Smooth muscle cell (in vitro differentiated cells): ENCODE results near the gene DYSF. TPM values are rescaled to one million over a fixed set of nuclear protein-coding genes. Genes with fewer than 3 reads are reported as not detected.
A peak's percentile ranks its signal among the peaks of the same experiment; 100 is the strongest.

Source experiments
- DNase-seq: peaks from one replicate; lab custom pipeline; 2025; ENCODE audit not compliant: unreplicated experiment; lab: John Stamatoyannopoulos, UW
- H2AFZ ChIP-seq: fragments of 200-600 bp; sonication (generic); 2 replicates; pipeline ENCODE4 v1.6.0; 2016; ENCODE audit warnings: antibody characterized with exemption, low read depth, mild to moderate bottlenecking
- H3F3A ChIP-seq: fragments of 200-600 bp; sonication (generic); 2 replicates; pipeline ENCODE4 v1.6.0; 2017; ENCODE audit warnings: antibody characterized with exemption, low read depth
- H3K27ac ChIP-seq: fragments of 200-600 bp; sonication (generic); 2 replicates; pipeline ENCODE4 v1.5.1; 2016; ENCODE audit warnings: low read depth, mild to moderate bottlenecking
- H3K27me3 ChIP-seq: fragments of 200-600 bp; sonication (generic); 2 replicates; pipeline ENCODE4 v1.6.1; 2016; ENCODE audit warnings: low read depth, mild to moderate bottlenecking
- H3K36me3 ChIP-seq: fragments of 200-600 bp; sonication (generic); 2 replicates; pipeline ENCODE4 v1.5.1; 2016; ENCODE audit warnings: low read depth
- H3K4me1 ChIP-seq: fragments of 200-600 bp; sonication (generic); 2 replicates; pipeline ENCODE4 v1.5.1; 2016; ENCODE audit warnings: low read depth
- H3K4me2 ChIP-seq: fragments of 200-600 bp; sonication (generic); 2 replicates; pipeline ENCODE4 v1.6.0; 2016; ENCODE audit warnings: mild to moderate bottlenecking
- H3K4me3 ChIP-seq: fragments of 200-600 bp; sonication (generic); 2 replicates; pipeline ENCODE4 v1.5.1; 2016; ENCODE audit warnings: mild to moderate bottlenecking
- H3K79me2 ChIP-seq: fragments of 200-600 bp; sonication (generic); 2 replicates; pipeline ENCODE4 v1.6.0; 2016; ENCODE audit warnings: low read depth, mild to moderate bottlenecking
- H3K9ac ChIP-seq: fragments of 200-600 bp; sonication (generic); 2 replicates; pipeline ENCODE4 v1.6.0; 2016; ENCODE audit warnings: low read depth
- H3K9me3 ChIP-seq: fragments of 200-600 bp; sonication (generic); replicated peaks from 2 replicates; pipeline ENCODE4 v1.5.1; 2016; ENCODE audit warnings: low read depth
- H4K20me1 ChIP-seq: fragments of 200-600 bp; sonication (generic); 2 replicates; pipeline ENCODE4 v1.6.0; 2016; ENCODE audit warnings: low read depth
- WGBS: methylation state at CpG from one replicate; pipeline ENCODE4 v1.1.7; 2016; ENCODE audit warnings: low lambda C conversion rate; 5-methylcytosine and 5-hydroxymethylcytosine counted together
- polyA plus RNA-seq: library from polyadenylated mRNA; unstranded; fragments of >200 nt; fragmentation: Nextera tagmentation; extraction: Ambion mirVana; gene quantifications from 2 replicates; pipeline ENCODE4 v1.2.1, GENCODE V29; 2016
- total RNA-seq: library from RNA; depleted of rRNA; stranded (reverse); fragments of >200 nt; gene quantifications from 2 replicates; pipeline ENCODE4 v1.2.3, GENCODE V29; 2014
- TF ChIP-seq, protein P1 (sequence below): fragments of 200-600 bp; sonication (generic); IDR thresholded peaks from 2 replicates; pipeline ENCODE4 v1.5.1; 2017; ENCODE audit warnings: borderline replicate concordance, mild to moderate bottlenecking, antibody characterized with exemption; ENCODE audit not compliant: insufficient read depth, poor library complexity, severe bottlenecking

Gene DYSF
- total and polyA plus RNA-seq, 2 experiments from 2014 or later: 0.64 to 1.6 TPM

- H3K27me3 ChIP-seq: no peaks in the 10 kb centered on the region
- no peak overlapping the region for H2AFZ ChIP-seq
- no peaks in the 10 kb centered on the region for H3K36me3 ChIP-seq
- H3K27ac ChIP-seq: no peak overlapping the region
- H3F3A ChIP-seq: no peaks in the 10 kb centered on the region
- no peak overlapping the region for H3K4me2 ChIP-seq
- H3K79me2 ChIP-seq: no peaks in the 10 kb centered on the region
- no peaks in the 10 kb centered on the region for H4K20me1 ChIP-seq
- H3K4me1 ChIP-seq: peaks cover under 1% of the 10 kb centered on the region
- no peaks in the 10 kb centered on the region for H3K9me3 ChIP-seq
- H3K9ac ChIP-seq: no peak overlapping the region
- WGBS: 94% methylated on average over 6 of the region's 6 CpGs
- no peak overlapping the region for H3K4me3 ChIP-seq
- no peak for DNase-seq
- TF ChIP-seq, protein P1, sequence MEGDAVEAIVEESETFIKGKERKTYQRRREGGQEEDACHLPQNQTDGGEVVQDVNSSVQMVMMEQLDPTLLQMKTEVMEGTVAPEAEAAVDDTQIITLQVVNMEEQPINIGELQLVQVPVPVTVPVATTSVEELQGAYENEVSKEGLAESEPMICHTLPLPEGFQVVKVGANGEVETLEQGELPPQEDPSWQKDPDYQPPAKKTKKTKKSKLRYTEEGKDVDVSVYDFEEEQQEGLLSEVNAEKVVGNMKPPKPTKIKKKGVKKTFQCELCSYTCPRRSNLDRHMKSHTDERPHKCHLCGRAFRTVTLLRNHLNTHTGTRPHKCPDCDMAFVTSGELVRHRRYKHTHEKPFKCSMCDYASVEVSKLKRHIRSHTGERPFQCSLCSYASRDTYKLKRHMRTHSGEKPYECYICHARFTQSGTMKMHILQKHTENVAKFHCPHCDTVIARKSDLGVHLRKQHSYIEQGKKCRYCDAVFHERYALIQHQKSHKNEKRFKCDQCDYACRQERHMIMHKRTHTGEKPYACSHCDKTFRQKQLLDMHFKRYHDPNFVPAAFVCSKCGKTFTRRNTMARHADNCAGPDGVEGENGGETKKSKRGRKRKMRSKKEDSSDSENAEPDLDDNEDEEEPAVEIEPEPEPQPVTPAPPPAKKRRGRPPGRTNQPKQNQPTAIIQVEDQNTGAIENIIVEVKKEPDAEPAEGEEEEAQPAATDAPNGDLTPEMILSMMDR: no peak
Observed at GRCh38 chr2:71715241-71715750, 261.9 kb downstream of the DYSF start.

GRCh38 chr2:71715951-71716696 lies 262.8 kb downstream of the DYSF start:
- Histone ChIP-seq H3K27me3 (no peaks in the 10 kb centered on the region), H3K9ac (no peak overlapping the region), H3K27ac (no peak overlapping the region), H3K36me3 (no peaks in the 10 kb centered on the region), H3K9me3 (no peaks in the 10 kb centered on the region), H3K4me2 (no peak overlapping the region), H3F3A (no peaks in the 10 kb centered on the region), H3K79me2 (no peaks in the 10 kb centered on the region), H2AFZ (no peak overlapping the region), H3K4me1 (peaks cover 9% of the 10 kb centered on the region), H3K4me3 (no peak overlapping the region), H4K20me1 (no peaks in the 10 kb centered on the region)
- TF ChIP-seq, protein P1: no peak
- 94% methylated on average over 4 of the region's 4 CpGs for WGBS
- no peak for DNase-seq

DNA sequence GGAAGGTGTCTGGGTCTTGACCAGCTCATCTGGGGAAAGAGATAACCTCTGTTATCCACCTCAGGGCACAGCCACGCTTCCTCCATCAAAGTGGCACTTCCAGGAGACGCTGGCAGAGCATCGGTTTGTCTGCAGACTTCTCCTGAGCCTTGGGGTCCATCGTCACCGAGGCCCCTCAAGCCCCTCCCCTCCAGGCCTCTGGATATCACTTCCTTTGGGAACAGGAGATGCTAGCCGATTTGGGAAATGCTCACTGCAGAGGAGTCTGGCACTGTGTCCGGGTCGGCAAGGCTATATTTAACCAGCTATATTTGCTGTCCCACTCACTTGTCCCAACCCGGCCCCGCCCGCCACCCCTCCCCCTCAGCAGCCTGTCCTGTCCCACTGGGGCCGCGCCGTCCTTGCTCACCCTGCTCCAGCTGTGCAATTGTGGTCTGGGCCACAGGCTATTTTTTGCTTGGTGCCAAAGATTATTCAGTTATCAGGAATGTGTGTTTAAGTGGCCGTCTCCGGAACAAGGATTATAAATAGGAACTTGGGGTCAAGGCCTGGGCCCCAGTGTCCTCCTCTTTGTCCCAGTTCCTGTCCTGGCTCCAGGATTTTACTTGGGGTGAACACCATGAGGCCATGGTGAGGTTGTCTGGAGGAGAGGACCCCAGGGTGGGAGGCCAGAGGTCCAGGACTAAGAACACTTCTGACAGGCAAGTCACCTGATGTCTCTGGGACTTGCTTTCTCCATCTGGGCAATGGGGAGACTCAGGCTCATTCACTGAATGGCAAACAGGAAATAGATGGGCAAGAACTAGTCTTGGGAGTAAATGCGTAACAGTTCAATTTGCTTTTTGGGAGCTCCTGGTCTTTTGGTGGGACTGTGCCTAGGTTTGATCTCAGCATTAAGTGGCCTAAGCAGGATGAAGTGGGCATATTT lies 263.6 kb downstream of the DYSF start:
- Histone ChIP-seq H2AFZ (no peak overlapping the region), H3K4me3 (no peak overlapping the region), H3K79me2 (no peaks in the 10 kb centered on the region), H3K9ac (no peak overlapping the region), H3K36me3 (no peaks in the 10 kb centered on the region), H3K4me1 (peaks cover 13% of the 10 kb centered on the region), H3K9me3 (no peaks in the 10 kb centered on the region), H3K4me2 (peak overlapping the region; percentile 29), H3F3A (no peaks in the 10 kb centered on the region), H3K27me3 (no peaks in the 10 kb centered on the region), H4K20me1 (no peaks in the 10 kb centered on the region), H3K27ac (no peak overlapping the region)
- TF ChIP-seq, protein P1: no peak
- DNase-seq: no peak
- WGBS: 59% methylated on average over 17 of the region's 17 CpGs
